ENCODE measurements around the gene TSFM.
A peak's percentile ranks its signal among the peaks of the same experiment; 100 is the strongest.

The TSFM gene

GRCh38 chr12:57746025-57746424 lies 36.6 kb upstream of the TSFM start:
- no peak for FAIRE-seq

- FAIRE-seq, result no peak
These were observed 33.5 kb upstream of the TSFM start for GRCh38 chr12:57749061-57749460.

GRCh38 chr12:57750561-57751431 lies 31.8 kb upstream of the TSFM start:
- FAIRE-seq, result no peak

GRCh38 chr12:57751432-57751787 lies 31.2 kb upstream of the TSFM start:
- no peak for FAIRE-seq

GRCh38 chr12:57751788-57752667 lies 30.6 kb upstream of the TSFM start, which contains the start of gene CDK4:
TSS of gene CDK4 (minus strand) at chr12:57752310. CDS start at chr12:57751717, 593 bp downstream.
- FAIRE-seq, result peak; percentile 87

- no peak for FAIRE-seq
These were observed 30.0 kb upstream of the TSFM start for GRCh38 chr12:57752668-57753000.

- no peak for FAIRE-seq
These were observed 28.7 kb upstream of the TSFM start for GRCh38 chr12:57753756-57754337.

- no peak for FAIRE-seq
These were observed 28.0 kb upstream of the TSFM start, which contains the start of gene MARCHF9 for GRCh38 chr12:57754411-57755193. TSS of gene MARCHF9 (plus strand) at chr12:57755103. CDS start at chr12:57755529, 426 bp downstream.

- no peak for FAIRE-seq
These were observed 27.5 kb upstream of the TSFM start for GRCh38 chr12:57755194-57755453.

GRCh38 chr12:57755454-57756372 lies 26.9 kb upstream of the TSFM start:
- FAIRE-seq, result no peak

GRCh38 chr12:57756406-57757341 lies 25.9 kb upstream of the TSFM start:
- FAIRE-seq, result no peak

GRCh38 chr12:57757771-57758170 lies 24.8 kb upstream of the TSFM start:
- FAIRE-seq, result no peak

- FAIRE-seq, result no peak
These were observed 23.8 kb upstream of the TSFM start for GRCh38 chr12:57758552-57759359.

- FAIRE-seq, result no peak
These were observed 23.1 kb upstream of the TSFM start for GRCh38 chr12:57759360-57759980.

- FAIRE-seq, result no peak
These were observed 22.1 kb upstream of the TSFM start for GRCh38 chr12:57760347-57760982.

GRCh38 chr12:57761391-57761998 lies 21.1 kb upstream of the TSFM start:
- no peak for FAIRE-seq

GRCh38 chr12:57762463-57762862 lies 20.1 kb upstream of the TSFM start:
- FAIRE-seq, result no peak

Measured in A204.1 (cell line).